ENCODE data around the gene LRRC74B. TPM values are rescaled to one million over a fixed set of nuclear protein-coding genes. Genes with fewer than 3 reads are reported as not detected.

The LRRC74B gene
- total RNA-seq, 1 experiment from 2014 or later: not detected

- no peak for DNase-seq
- Histone ChIP-seq H2AFZ (ENCODE audit: low read length) (no peak overlapping the region), H3K9me3 (ENCODE audit: low read length) (no peaks in the 10 kb centered on the region), H3F3A (ENCODE audit: low read length, unreplicated experiment) (no peaks in the 10 kb centered on the region), H3K36me3 (ENCODE audit: low read depth, low read length) (no peaks in the 10 kb centered on the region), H3K27me3 (ENCODE audit: low read length) (no peaks in the 10 kb centered on the region), H3K4me1 (ENCODE audit: insufficient read depth, low read length) (peaks cover 5% of the 10 kb centered on the region), H4K20me1 (ENCODE audit: low read length) (no peaks in the 10 kb centered on the region), H3K27ac (ENCODE audit: low read length) (no peak overlapping the region), H3K4me3 (ENCODE audit: low read length) (no peak overlapping the region), H3K9me2 (replicated peaks; ENCODE audit: low read length) (no peaks in the 10 kb centered on the region), H3K79me2 (ENCODE audit: low read length) (no peaks in the 10 kb centered on the region), H3K9ac (ENCODE audit: low read length) (no peak overlapping the region), H3K4me2 (ENCODE audit: low read length) (peak overlapping the region; percentile 43; the same call in 1 of the 2 replicates)
- intact Hi-C loops (cut with micrococcal nuclease): no loop called here
- ChIA-PET POLR2A (ENCODE audit: unreplicated experiment) (no interaction called here), CTCF (no interaction called here)
- BruUV-seq (replicated peaks): no TSS peak
- no peak for ATAC-seq
- TF ChIP-seq EZH2phosphoT487 (IDR thresholded peaks at IDR 0.05; ENCODE audit: borderline replicate concordance, low read length) (no peak), EZH2 (IDR thresholded peaks at IDR 0.05; ENCODE audit: low read length, unreplicated experiment) (no peak), CTCF (conservative IDR thresholded peaks at IDR 0.05; ENCODE audit: low read depth, low read length) (no peak)
These were observed 27.7 kb downstream of the LRRC74B start for GRCh38 chr22:21073482-21073881.

- no peaks in the 10 kb centered on the region for H3K36me3 ChIP-seq (ENCODE audit: low read depth, low read length)
- DNase-seq (peak; percentile 84), ATAC-seq (peak; percentile 100)
- POLR2A ChIA-PET (ENCODE audit: unreplicated experiment): no interaction called here
- CTCF ChIA-PET: interaction anchor here (0.5 kb wide), 1 partner anchor 180 kb away, joined by 3 read pairs; no protein-coding TSS in a partner anchor
- H3K4me2 ChIP-seq (ENCODE audit: low read length): peak overlapping the region; percentile 43; the same call in 1 of the 2 replicates
- H3K27ac ChIP-seq (ENCODE audit: low read length): no peak overlapping the region
- no peaks in the 10 kb centered on the region for H3K9me2 ChIP-seq (replicated peaks; ENCODE audit: low read length)
- H3K79me2 ChIP-seq (ENCODE audit: low read length): no peaks in the 10 kb centered on the region
- no peak overlapping the region for H2AFZ ChIP-seq (ENCODE audit: low read length)
- BruUV-seq (replicated peaks): no TSS peak
- no peaks in the 10 kb centered on the region for H3F3A ChIP-seq (ENCODE audit: low read length, unreplicated experiment)
- intact Hi-C loops (cut with micrococcal nuclease): no loop called here
- no peaks in the 10 kb centered on the region for H3K27me3 ChIP-seq (ENCODE audit: low read length)
- no peaks in the 10 kb centered on the region for H4K20me1 ChIP-seq (ENCODE audit: low read length)
- no peak overlapping the region for H3K4me3 ChIP-seq (ENCODE audit: low read length)
- no peak overlapping the region for H3K9ac ChIP-seq (ENCODE audit: low read length)
- no peaks in the 10 kb centered on the region for H3K9me3 ChIP-seq (ENCODE audit: low read length)
- TF ChIP-seq CTCF (conservative IDR thresholded peaks at IDR 0.05; ENCODE audit: low read depth, low read length): no peak
- no peak for TF ChIP-seq EZH2 (IDR thresholded peaks at IDR 0.05; ENCODE audit: low read length, unreplicated experiment)
- TF ChIP-seq EZH2phosphoT487 (IDR thresholded peaks at IDR 0.05; ENCODE audit: borderline replicate concordance, low read length): no peak
- H3K4me1 ChIP-seq (ENCODE audit: insufficient read depth, low read length): peaks cover 5% of the 10 kb centered on the region
These were observed 28.5 kb downstream of the LRRC74B start for GRCh38 chr22:21074102-21074715.

- peaks cover 5% of the 10 kb centered on the region for H3K4me1 ChIP-seq (ENCODE audit: insufficient read depth, low read length)
- no TSS peak for BruUV-seq (replicated peaks)
- H4K20me1 ChIP-seq (ENCODE audit: low read length): no peaks in the 10 kb centered on the region
- intact Hi-C loops (cut with micrococcal nuclease): no loop called here
- no peaks in the 10 kb centered on the region for H3K36me3 ChIP-seq (ENCODE audit: low read depth, low read length)
- H3K9me3 ChIP-seq (ENCODE audit: low read length): no peaks in the 10 kb centered on the region
- no peak overlapping the region for H3K27ac ChIP-seq (ENCODE audit: low read length)
- DNase-seq: no peak
- no peak for ATAC-seq
- H3K4me2 ChIP-seq (ENCODE audit: low read length): no peak overlapping the region
- no peak overlapping the region for H3K9ac ChIP-seq (ENCODE audit: low read length)
- TF ChIP-seq EZH2phosphoT487 (IDR thresholded peaks at IDR 0.05; ENCODE audit: borderline replicate concordance, low read length) (no peak), CTCF (conservative IDR thresholded peaks at IDR 0.05; ENCODE audit: low read depth, low read length) (no peak), EZH2 (IDR thresholded peaks at IDR 0.05; ENCODE audit: low read length, unreplicated experiment) (no peak)
- no peaks in the 10 kb centered on the region for H3K79me2 ChIP-seq (ENCODE audit: low read length)
- H3F3A ChIP-seq (ENCODE audit: low read length, unreplicated experiment): no peaks in the 10 kb centered on the region
- H2AFZ ChIP-seq (ENCODE audit: low read length): no peak overlapping the region
- CTCF ChIA-PET: no interaction called here
- H3K4me3 ChIP-seq (ENCODE audit: low read length): no peak overlapping the region
- no peaks in the 10 kb centered on the region for H3K9me2 ChIP-seq (replicated peaks; ENCODE audit: low read length)
- POLR2A ChIA-PET (ENCODE audit: unreplicated experiment): no interaction called here
- no peaks in the 10 kb centered on the region for H3K27me3 ChIP-seq (ENCODE audit: low read length)
These were observed 29.9 kb downstream of the LRRC74B start for GRCh38 chr22:21075516-21076138.

Measured in PC-3 (cell line).